ENCODE results near the gene VDAC2.

Gene VDAC2

DNA sequence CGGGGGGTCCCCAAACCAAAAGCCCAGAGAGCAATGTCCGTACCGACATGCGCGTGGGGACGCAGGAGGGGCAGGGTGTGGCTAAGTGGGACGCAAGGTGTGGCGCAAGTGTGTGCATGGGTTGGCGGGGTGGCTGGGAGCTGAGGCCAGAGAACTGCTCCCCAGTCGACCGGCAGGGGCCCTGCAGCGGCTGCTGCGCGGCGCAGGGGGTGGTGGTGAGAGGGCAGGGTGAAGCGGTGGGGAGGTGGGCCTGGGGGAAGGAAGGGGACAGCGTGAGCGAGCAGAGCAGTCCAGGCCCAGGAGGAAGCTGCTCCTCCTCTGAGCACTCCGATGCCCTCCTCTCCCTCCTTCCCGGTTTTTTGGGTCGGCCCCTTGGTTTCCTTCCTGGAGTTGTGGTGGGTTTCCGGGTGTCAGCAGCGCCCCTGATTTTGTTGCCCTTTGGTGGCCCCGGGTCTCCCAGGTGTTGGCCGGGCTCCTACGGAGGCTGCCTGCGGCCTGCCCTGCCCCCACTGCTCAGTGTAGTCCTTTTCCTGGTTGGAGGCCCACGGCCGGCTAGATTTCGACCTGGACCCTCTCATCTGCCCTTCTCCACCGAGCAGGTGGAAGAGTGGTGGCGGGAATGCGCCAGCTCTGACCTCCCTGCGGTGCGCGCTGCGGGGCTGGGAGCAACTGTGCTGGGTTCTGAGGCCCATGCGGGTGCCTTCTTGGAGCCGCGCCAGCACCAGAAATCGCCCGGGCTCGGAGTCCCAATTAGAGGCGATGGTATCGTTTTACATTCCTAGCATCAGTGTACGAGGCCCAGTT lies 65.7 kb downstream of the VDAC2 start:
- Mint-ChIP-seq H3K9me3 (ENCODE audit: low read depth) (no peaks in the 10 kb centered on the region), H3K27me3 (peaks cover 5% of the 10 kb centered on the region), H3K27ac (no peak overlapping the region), H3K4me1 (ENCODE audit: low read depth) (no peaks in the 10 kb centered on the region), H3K4me3 (no peak overlapping the region), H3K36me3 (no peaks in the 10 kb centered on the region)

DNA sequence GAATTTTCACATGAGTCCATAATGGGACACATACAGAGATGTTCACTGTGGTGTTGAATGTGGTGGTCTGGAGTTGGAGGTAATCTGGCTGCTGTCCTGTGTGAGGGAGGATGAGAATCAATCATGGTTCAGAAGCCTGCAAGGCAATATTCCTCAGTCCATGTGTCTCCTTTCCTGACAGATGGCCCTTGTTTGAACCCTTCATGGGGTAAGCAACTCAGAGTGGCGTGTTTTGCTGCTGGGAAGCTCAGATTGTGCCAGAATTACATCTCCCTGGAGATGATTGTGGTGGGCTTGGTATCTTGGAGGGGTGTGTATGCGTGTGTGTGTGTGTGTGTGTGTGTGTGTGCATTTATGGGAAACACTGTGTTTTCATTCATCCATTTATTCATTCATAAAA lies 69.6 kb downstream of the VDAC2 start:
- Mint-ChIP-seq H3K36me3 (no peaks in the 10 kb centered on the region), H3K27ac (no peak overlapping the region), H3K4me3 (no peak overlapping the region), H3K4me1 (ENCODE audit: low read depth) (no peaks in the 10 kb centered on the region), H3K27me3 (peaks cover 12% of the 10 kb centered on the region), H3K9me3 (ENCODE audit: low read depth) (no peaks in the 10 kb centered on the region)
